ENCODE measurements around the gene CHCHD3.

Gene CHCHD3

GRCh38 chr7:133076142-133076541, 5.7 kb downstream of the CHCHD3 start:
- DNase-seq = no peak

GRCh38 chr7:133071506-133071905, 10.4 kb downstream of the CHCHD3 start:
- DNase-seq = no peak

GRCh38 chr7:133070562-133070961, 11.3 kb downstream of the CHCHD3 start:
- DNase-seq = no peak

GRCh38 chr7:133065301-133065700, 16.6 kb downstream of the CHCHD3 start:
- DNase-seq = no peak

- no peak for DNase-seq
Observed at GRCh38 chr7:133064082-133064820, 17.6 kb downstream of the CHCHD3 start.

GRCh38 chr7:133061792-133062191, 20.1 kb downstream of the CHCHD3 start:
- DNase-seq = no peak

GRCh38 chr7:133061357-133061756, 20.5 kb downstream of the CHCHD3 start:
- no peak for DNase-seq

GRCh38 chr7:133060004-133060403, 21.9 kb downstream of the CHCHD3 start:
- no peak for DNase-seq

- no peak for DNase-seq
Observed at GRCh38 chr7:133059263-133059662, 22.6 kb downstream of the CHCHD3 start.

GRCh38 chr7:133056370-133057238, 25.3 kb downstream of the CHCHD3 start:
- DNase-seq = no peak

- no peak for DNase-seq
Observed at GRCh38 chr7:133054162-133054840, 27.6 kb downstream of the CHCHD3 start.

- DNase-seq = no peak
Observed at GRCh38 chr7:133053321-133053891, 28.5 kb downstream of the CHCHD3 start.

- no peak for DNase-seq
Observed at GRCh38 chr7:133052826-133053225, 29.1 kb downstream of the CHCHD3 start.

GRCh38 chr7:133052401-133052756, 29.5 kb downstream of the CHCHD3 start:
- DNase-seq = no peak

GRCh38 chr7:133051719-133052400, 30.0 kb downstream of the CHCHD3 start:
- no peak for DNase-seq

- DNase-seq = no peak
Observed at GRCh38 chr7:133051066-133051465, 30.8 kb downstream of the CHCHD3 start.

GRCh38 chr7:133050200-133050995, 31.5 kb downstream of the CHCHD3 start:
- DNase-seq = no peak

GRCh38 chr7:133048589-133048988, 33.3 kb downstream of the CHCHD3 start:
- no peak for DNase-seq

- no peak for DNase-seq
Observed at GRCh38 chr7:133047321-133047720, 34.6 kb downstream of the CHCHD3 start.

- DNase-seq = no peak
Observed at GRCh38 chr7:133044722-133045473, 37.0 kb downstream of the CHCHD3 start.

GRCh38 chr7:133040674-133041073, 41.2 kb downstream of the CHCHD3 start:
- no peak for DNase-seq
